ENCODE measurements around the gene RAB6B. TPM values are rescaled to one million over a fixed set of nuclear protein-coding genes. Genes with fewer than 3 reads are reported as not detected.

Gene RAB6B
- total and polyA plus RNA-seq, 2 experiments from 2014 or later: 2.6 to 9.1 TPM

DNA sequence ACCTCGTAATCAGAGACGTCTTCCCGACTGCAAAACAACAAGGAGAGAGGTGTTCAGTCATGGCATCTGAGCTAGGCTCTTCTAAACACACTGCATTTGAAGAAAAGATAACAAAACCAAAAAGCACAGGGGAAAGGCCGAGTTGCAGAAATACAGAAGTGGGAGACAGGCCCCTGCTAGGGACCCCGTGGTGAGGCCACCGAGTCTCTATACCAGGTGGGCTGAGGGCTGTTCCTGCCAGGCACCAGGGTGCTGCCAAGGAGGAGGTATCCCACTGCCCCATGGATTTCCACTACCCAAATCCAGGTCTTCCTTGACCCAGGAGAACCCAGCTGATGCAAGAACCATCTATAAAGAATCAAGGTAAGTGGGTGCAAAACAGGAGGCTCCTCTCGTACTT lies 31.1 kb downstream of the RAB6B start:
- no peaks in the 10 kb centered on the region for H3K9me3 ChIP-seq (ENCODE audit: low read depth)

DNA sequence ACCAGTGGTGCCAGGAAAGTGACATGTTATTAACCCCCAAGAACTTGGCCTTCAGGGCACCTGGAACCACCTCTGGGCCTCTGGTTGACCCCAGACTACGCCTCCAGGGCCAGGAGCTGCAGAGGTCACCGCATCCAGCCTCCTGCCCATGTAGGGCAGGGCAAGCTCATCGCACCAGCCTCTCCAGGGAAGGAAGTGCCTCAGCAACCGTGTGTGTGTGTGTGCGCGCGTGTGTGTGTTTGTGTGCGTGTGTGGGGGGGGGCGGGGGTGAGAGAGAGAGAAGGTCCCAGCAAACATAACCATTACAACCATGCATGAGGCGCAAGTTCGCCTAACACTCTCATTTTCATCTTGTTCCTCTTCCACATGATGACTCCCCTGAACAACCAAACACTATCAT lies 31.8 kb downstream of the RAB6B start:
- H3K4me1 ChIP-seq (ENCODE audit: insufficient read depth): no peaks in the 10 kb centered on the region
- no peaks in the 10 kb centered on the region for H3K36me3 ChIP-seq (replicated peaks; ENCODE audit: insufficient read depth, low read depth)
- no peak overlapping the region for H2AFZ ChIP-seq

More for the DNA sequence above, 31.1 kb downstream of the RAB6B start:
- Histone ChIP-seq H2AFZ (no peak overlapping the region), H3K27me3 (no peaks in the 10 kb centered on the region), H3K4me1 (ENCODE audit: insufficient read depth) (no peaks in the 10 kb centered on the region), H3K36me3 (replicated peaks; ENCODE audit: insufficient read depth, low read depth) (no peaks in the 10 kb centered on the region), H3K79me2 (no peaks in the 10 kb centered on the region), H3K27ac (no peak overlapping the region), H4K20me1 (ENCODE audit: insufficient read depth, poor library complexity, severe bottlenecking) (no peaks in the 10 kb centered on the region), H3K4me2 (no peak overlapping the region), H3K9me2 (replicated peaks; ENCODE audit: insufficient read depth) (no peaks in the 10 kb centered on the region), H3K4me3 (no peak overlapping the region)
- DNase-seq (ENCODE audit: low spot score): no peak
- no peak for TF ChIP-seq EZH2 (IDR thresholded peaks at IDR 0.05; ENCODE audit: borderline replicate concordance)
- TF ChIP-seq EZH2phosphoT487 (IDR thresholded peaks at IDR 0.05; ENCODE audit: low read depth, severe bottlenecking, unreplicated experiment): no peak
- no peak for TF ChIP-seq CTCF (IDR thresholded peaks at IDR 0.05; ENCODE audit: poor library complexity)
- WGBS (ENCODE audit: low lambda C conversion rate, missing lambda C conversion rate): 87% methylated on average over 7 of the region's 7 CpGs

GRCh38 chr3:133862161-133862560 lies 33.5 kb downstream of the RAB6B start:
- Histone ChIP-seq H3K27ac (no peak overlapping the region), H3K4me3 (no peak overlapping the region), H3K36me3 (replicated peaks; ENCODE audit: insufficient read depth, low read depth) (no peaks in the 10 kb centered on the region), H3K27me3 (no peaks in the 10 kb centered on the region), H2AFZ (no peak overlapping the region), H3K79me2 (no peaks in the 10 kb centered on the region), H3K9me3 (ENCODE audit: low read depth) (no peaks in the 10 kb centered on the region), H3K9me2 (replicated peaks; ENCODE audit: insufficient read depth) (no peaks in the 10 kb centered on the region), H4K20me1 (ENCODE audit: insufficient read depth, poor library complexity, severe bottlenecking) (no peaks in the 10 kb centered on the region), H3K4me1 (ENCODE audit: insufficient read depth) (no peaks in the 10 kb centered on the region), H3K4me2 (no peak overlapping the region)
- TF ChIP-seq EZH2 (IDR thresholded peaks at IDR 0.05; ENCODE audit: borderline replicate concordance) (no peak), EZH2phosphoT487 (IDR thresholded peaks at IDR 0.05; ENCODE audit: low read depth, severe bottlenecking, unreplicated experiment) (no peak), CTCF (IDR thresholded peaks at IDR 0.05; ENCODE audit: poor library complexity) (no peak)
- DNase-seq (ENCODE audit: low spot score): no peak
- WGBS (ENCODE audit: low lambda C conversion rate, missing lambda C conversion rate): 92% methylated on average over 4 of the region's 4 CpGs

More for the DNA sequence above, 31.8 kb downstream of the RAB6B start:
- no peak overlapping the region for H3K4me3 ChIP-seq
- H3K9me3 ChIP-seq (ENCODE audit: low read depth): no peaks in the 10 kb centered on the region
- H3K9me2 ChIP-seq (replicated peaks; ENCODE audit: insufficient read depth): no peaks in the 10 kb centered on the region
- TF ChIP-seq EZH2phosphoT487 (IDR thresholded peaks at IDR 0.05; ENCODE audit: low read depth, severe bottlenecking, unreplicated experiment) (no peak), CTCF (IDR thresholded peaks at IDR 0.05; ENCODE audit: poor library complexity) (no peak), EZH2 (IDR thresholded peaks at IDR 0.05; ENCODE audit: borderline replicate concordance) (no peak)
- no peaks in the 10 kb centered on the region for H3K27me3 ChIP-seq
- no peak for DNase-seq (ENCODE audit: low spot score)
- H3K79me2 ChIP-seq: no peaks in the 10 kb centered on the region
- H3K27ac ChIP-seq: no peak overlapping the region
- no peaks in the 10 kb centered on the region for H4K20me1 ChIP-seq (ENCODE audit: insufficient read depth, poor library complexity, severe bottlenecking)
- WGBS (ENCODE audit: low lambda C conversion rate, missing lambda C conversion rate): 86% methylated on average over 11 of the region's 11 CpGs
- H3K4me2 ChIP-seq: no peak overlapping the region

DNA sequence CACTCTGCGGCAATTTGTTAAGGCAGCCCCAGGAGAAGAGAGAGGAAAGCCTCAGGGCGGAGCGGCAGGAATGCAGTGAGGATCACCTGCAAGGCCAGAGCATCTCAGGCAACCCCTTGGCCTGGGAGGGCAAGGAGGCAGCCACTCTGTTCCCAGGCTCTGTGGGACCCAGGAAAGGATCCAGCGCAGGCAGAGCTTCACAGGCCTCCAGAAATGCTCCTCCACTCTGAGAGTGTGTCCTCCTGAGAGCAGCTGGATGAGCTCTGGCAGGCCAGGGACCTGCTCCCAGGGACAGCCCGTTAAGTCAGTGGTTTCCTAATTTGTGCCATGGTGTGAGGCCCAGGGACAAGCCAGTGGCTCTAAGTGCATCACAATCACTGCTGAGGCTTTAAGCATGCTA lies 35.2 kb downstream of the RAB6B start:
- no peaks in the 10 kb centered on the region for H3K4me1 ChIP-seq (ENCODE audit: insufficient read depth)
- H3K79me2 ChIP-seq: no peaks in the 10 kb centered on the region
- H3K27me3 ChIP-seq: no peaks in the 10 kb centered on the region
- H4K20me1 ChIP-seq (ENCODE audit: insufficient read depth, poor library complexity, severe bottlenecking): no peaks in the 10 kb centered on the region
- no peaks in the 10 kb centered on the region for H3K36me3 ChIP-seq (replicated peaks; ENCODE audit: insufficient read depth, low read depth)
- no peaks in the 10 kb centered on the region for H3K9me2 ChIP-seq (replicated peaks; ENCODE audit: insufficient read depth)
- no peak for DNase-seq (ENCODE audit: low spot score)
- no peak overlapping the region for H2AFZ ChIP-seq
- WGBS (ENCODE audit: low lambda C conversion rate, missing lambda C conversion rate): 88% methylated on average over 5 of the region's 5 CpGs
- H3K27ac ChIP-seq: no peak overlapping the region
- H3K4me3 ChIP-seq: no peak overlapping the region
- no peak for TF ChIP-seq CTCF (IDR thresholded peaks at IDR 0.05; ENCODE audit: poor library complexity)
- TF ChIP-seq EZH2 (IDR thresholded peaks at IDR 0.05; ENCODE audit: borderline replicate concordance): no peak
- TF ChIP-seq EZH2phosphoT487 (IDR thresholded peaks at IDR 0.05; ENCODE audit: low read depth, severe bottlenecking, unreplicated experiment): no peak
- H3K9me3 ChIP-seq (ENCODE audit: low read depth): no peaks in the 10 kb centered on the region
- no peak overlapping the region for H3K4me2 ChIP-seq
